ENCODE measurements around the gene SLC9A3.

The SLC9A3 gene

DNA sequence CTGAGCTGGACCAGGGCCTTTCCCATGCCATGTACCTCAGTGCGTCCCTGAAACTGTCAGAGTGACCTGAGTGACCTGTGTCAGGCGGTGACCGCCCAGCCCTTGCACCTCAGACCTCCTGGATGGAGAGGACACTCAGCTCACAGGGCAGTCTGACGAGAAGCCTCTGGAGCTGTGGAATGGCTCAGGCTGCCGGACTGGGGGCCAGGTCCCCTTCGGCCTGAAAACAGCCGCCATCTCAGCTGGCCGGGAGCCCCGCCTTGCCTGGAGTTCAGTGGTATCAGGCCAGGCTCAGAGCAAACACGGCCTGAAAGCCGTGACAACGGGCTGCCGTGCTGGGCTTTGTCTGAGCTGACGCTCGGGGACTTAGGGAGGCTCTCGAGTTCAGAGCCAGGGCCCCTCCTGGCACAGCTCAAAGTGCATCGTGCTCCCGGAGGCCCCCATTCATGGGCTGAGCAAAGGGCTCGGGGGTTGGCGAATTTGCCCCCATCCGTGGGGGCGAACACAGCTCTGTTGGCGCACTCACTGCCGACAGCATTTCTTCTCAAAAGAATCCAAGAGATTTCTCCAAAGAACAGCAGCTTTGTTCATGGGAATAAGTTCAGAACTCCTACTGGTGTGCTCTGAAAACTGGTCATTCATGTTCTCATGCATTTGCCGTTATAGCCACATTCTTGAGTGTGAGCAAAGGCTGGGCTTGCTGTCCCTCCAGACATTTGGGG lies 8.4 kb upstream of the SLC9A3 start:
- in situ Hi-C loops (cut with MboI; ENCODE audit: low sequenced_read_pairs, unreplicated experiment), result no loop called here
- TF ChIP-seq, protein P1, sequence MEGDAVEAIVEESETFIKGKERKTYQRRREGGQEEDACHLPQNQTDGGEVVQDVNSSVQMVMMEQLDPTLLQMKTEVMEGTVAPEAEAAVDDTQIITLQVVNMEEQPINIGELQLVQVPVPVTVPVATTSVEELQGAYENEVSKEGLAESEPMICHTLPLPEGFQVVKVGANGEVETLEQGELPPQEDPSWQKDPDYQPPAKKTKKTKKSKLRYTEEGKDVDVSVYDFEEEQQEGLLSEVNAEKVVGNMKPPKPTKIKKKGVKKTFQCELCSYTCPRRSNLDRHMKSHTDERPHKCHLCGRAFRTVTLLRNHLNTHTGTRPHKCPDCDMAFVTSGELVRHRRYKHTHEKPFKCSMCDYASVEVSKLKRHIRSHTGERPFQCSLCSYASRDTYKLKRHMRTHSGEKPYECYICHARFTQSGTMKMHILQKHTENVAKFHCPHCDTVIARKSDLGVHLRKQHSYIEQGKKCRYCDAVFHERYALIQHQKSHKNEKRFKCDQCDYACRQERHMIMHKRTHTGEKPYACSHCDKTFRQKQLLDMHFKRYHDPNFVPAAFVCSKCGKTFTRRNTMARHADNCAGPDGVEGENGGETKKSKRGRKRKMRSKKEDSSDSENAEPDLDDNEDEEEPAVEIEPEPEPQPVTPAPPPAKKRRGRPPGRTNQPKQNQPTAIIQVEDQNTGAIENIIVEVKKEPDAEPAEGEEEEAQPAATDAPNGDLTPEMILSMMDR (IDR thresholded peaks at IDR 0.05; ENCODE audit: borderline replicate concordance, control extremely low read depth, extremely low read depth, insufficient read depth, missing control alignments), result no peak
- no peak for DNase-seq (ENCODE audit: low spot score)

DNA sequence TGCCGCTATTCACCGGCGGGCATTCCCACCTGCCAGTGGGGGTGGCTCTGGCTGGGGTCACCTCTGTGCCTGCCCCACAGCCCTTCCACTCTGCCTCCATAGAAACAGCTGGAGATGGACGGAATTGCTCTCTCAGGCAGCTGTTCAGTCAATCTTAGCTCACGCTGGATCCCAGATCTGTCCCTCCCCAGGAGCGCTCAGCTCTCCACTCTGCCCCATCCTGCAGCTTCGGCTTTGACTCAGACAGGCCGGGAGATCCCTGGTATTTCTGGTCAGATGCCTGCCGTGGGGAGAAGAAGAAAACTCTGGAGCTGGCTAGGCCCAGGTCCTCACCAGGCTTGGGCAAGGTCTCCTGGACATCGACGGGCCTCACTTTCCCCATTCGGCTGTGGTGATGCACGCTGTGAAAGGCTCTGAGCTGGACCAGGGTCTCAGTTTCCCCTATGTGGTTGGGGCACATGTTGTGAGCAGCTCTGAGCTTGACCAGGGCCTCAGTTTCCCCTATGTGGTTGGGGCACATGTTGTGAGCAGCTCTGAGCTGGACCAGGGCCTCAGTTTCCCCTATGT lies 7.6 kb upstream of the SLC9A3 start:
- TF ChIP-seq, protein P1 (IDR thresholded peaks at IDR 0.05; ENCODE audit: borderline replicate concordance, control extremely low read depth, extremely low read depth, insufficient read depth, missing control alignments), result no peak
- no peak for DNase-seq (ENCODE audit: low spot score)
- in situ Hi-C loops (cut with MboI; ENCODE audit: low sequenced_read_pairs, unreplicated experiment), result no loop called here

DNA sequence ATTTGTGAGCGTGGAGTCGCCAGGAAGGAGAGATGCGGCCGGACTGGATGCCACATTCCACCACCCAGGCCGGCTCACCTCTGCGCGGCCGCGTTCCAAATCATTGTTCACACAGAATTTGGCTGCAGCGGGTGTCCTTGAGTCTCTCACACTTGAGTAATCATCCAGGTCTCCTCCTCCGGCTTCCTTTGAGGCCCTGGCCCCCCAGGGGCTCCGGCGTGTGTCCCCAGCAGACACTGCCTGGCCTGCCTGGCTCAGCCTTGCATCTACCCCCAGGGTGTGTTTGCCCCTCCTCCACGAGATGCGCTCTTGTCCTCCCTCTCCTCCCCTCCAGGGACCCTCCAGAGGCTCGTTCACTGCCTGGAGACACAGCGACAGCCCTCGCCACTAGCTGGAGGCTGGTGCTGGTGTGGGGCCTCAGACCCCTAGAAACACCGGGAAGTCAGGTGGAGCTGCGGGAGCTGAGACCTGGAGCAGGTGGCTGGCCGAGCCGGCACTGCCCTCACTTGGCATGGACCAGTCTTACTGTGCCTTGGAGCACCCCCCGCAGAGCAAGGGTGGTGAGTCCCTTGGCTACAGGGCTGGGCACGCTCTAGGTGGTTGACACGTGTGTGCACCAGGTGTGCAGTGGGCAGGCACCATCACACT lies 7.0 kb upstream of the SLC9A3 start:
- DNase-seq (ENCODE audit: low spot score), result no peak
- TF ChIP-seq, protein P1 (IDR thresholded peaks at IDR 0.05; ENCODE audit: borderline replicate concordance, control extremely low read depth, extremely low read depth, insufficient read depth, missing control alignments), result no peak
- in situ Hi-C loops (cut with MboI; ENCODE audit: low sequenced_read_pairs, unreplicated experiment), result no loop called here

DNA sequence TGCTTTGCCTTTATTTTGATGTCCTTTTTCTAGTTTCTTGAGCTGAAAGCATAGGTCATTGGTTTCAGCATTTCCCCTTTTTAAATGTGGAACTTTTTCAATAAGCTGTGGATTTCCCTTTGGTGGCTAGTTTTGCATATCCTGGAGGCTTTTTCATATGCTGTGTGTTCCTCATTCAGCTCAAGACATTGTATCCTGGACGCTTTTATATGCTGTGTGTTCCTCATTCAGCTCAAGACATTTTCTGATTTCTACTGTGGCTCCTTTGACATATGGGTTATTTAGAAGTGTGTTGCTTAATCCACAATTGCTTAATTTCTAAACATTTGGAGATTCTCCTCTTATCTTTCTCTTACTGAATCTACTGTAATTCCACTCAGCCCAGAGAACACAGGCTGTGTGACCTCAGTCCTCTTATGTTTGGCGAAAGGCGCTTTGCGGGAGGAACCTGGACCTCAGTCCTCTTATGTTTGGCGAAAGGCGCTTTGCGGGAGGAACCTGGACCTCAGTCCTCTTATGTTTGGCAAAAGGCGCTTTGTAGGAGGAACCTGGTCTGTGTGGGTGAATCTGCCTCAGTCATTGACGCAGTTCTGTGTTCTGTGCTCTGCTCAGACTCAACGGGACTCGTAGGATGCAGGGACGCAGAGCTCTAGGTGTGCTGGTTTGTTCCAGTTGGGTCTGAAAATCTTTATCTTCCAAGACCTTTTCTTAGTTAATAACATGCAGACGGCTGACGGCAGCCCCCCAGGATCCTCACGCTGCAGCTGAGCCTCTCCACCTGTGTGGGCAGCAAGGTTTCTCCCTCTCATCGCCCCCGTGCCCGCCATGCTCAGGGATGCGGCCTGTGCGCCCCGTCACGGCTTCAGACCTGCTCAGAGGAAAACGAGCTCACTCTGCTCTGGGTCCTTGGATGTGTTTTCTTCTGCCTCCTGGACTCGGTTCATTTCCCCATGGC lies 6.0 kb upstream of the SLC9A3 start:
- in situ Hi-C loops (cut with MboI; ENCODE audit: low sequenced_read_pairs, unreplicated experiment), result no loop called here
- TF ChIP-seq, protein P1 (IDR thresholded peaks at IDR 0.05; ENCODE audit: borderline replicate concordance, control extremely low read depth, extremely low read depth, insufficient read depth, missing control alignments), result no peak
- DNase-seq (ENCODE audit: low spot score), result no peak

DNA sequence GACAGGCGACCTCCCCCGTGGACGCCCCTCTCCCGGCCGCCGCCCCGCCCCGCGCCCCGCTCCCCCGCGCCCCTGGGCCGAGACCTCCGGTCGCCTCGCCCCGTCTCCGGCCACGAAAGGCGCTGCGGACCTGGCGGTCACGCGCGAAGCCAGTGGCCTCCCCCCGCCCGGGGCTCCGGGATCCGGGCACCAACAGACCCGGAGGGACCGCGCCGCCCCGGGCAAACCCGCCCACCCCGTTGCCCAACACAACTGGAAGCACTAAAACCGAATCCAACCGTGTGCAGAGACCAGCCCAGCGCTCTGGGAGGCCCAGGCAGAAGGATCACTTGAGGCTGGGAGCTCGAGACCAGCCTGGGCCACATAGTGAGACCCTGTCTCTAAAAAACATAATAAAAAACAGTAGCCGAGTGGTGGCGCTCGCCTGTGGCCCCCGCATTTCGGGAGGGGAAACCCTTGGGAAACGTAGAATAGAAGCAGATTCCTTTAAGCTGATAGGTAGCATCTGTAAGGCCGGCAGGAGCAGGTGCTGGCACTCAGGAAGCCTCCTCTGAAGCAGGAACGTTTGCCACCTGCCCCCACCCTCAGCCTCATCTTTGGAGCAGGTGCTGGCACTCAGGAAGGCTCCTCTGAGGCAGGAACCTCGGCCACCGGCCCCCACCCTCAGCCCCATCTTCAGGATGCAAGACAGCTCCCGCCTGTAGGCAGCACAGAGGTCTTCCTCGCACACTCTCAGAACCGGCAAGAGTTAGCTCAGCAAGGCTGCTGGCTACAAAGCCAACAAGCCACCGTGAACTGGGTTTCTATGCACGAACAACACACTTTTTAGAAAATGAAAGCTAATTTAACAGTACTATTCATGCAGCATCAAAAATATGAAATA lies 4.6 kb upstream of the SLC9A3 start:
- no peak for DNase-seq (ENCODE audit: low spot score)
- in situ Hi-C loops (cut with MboI; ENCODE audit: low sequenced_read_pairs, unreplicated experiment), result no loop called here
- TF ChIP-seq, protein P1 (IDR thresholded peaks at IDR 0.05; ENCODE audit: borderline replicate concordance, control extremely low read depth, extremely low read depth, insufficient read depth, missing control alignments), result no peak

All from GM13976 (cell line).